ENCODE data around the gene CTRB2.

The CTRB2 gene

GRCh38 chr16:75176926-75177325, 30.0 kb downstream of the CTRB2 start:
- no peak overlapping the region for H3K27ac ChIP-seq
- DNase-seq = no peak
- in situ Hi-C loops (cut with HindIII; ENCODE audit: low pct_ligation_motif_present, low sequenced_read_pairs) = loop anchor here (25.0 kb wide), 1 partner anchor 235 kb away; no protein-coding TSS in a partner anchor
- H3K27me3 ChIP-seq (replicated peaks) = no peaks in the 10 kb centered on the region
- no peaks in the 10 kb centered on the region for H3K36me3 ChIP-seq (replicated peaks)
- no peak overlapping the region for H3K4me3 ChIP-seq (ENCODE audit: low read depth, low read length)
- no peak for TF ChIP-seq CTCF (IDR thresholded peaks at IDR 0.05; ENCODE audit: low read depth, low read length, missing control alignments)

GRCh38 chr16:75175074-75175473, 31.9 kb downstream of the CTRB2 start:
- H3K27ac ChIP-seq = no peak overlapping the region
- TF ChIP-seq CTCF (IDR thresholded peaks at IDR 0.05; ENCODE audit: low read depth, low read length, missing control alignments) = no peak
- H3K4me3 ChIP-seq (ENCODE audit: low read depth, low read length) = no peak overlapping the region
- peaks cover 6% of the 10 kb centered on the region for H3K36me3 ChIP-seq (replicated peaks)
- H3K27me3 ChIP-seq (replicated peaks) = no peaks in the 10 kb centered on the region
- DNase-seq = no peak
- in situ Hi-C loops (cut with HindIII; ENCODE audit: low pct_ligation_motif_present, low sequenced_read_pairs) = loop anchor here (25.0 kb wide), 1 partner anchor 237 kb away; no protein-coding TSS in a partner anchor

GRCh38 chr16:75172578-75172977, 34.4 kb downstream of the CTRB2 start:
- Histone ChIP-seq H3K36me3 (replicated peaks) (peaks cover 31% of the 10 kb centered on the region), H3K27ac (no peak overlapping the region), H3K27me3 (replicated peaks) (no peaks in the 10 kb centered on the region), H3K4me3 (ENCODE audit: low read depth, low read length) (no peak overlapping the region)
- TF ChIP-seq CTCF (IDR thresholded peaks at IDR 0.05; ENCODE audit: low read depth, low read length, missing control alignments) = no peak
- in situ Hi-C loops (cut with HindIII; ENCODE audit: low pct_ligation_motif_present, low sequenced_read_pairs) = no loop called here
- DNase-seq = no peak

- in situ Hi-C loops (cut with HindIII; ENCODE audit: low pct_ligation_motif_present, low sequenced_read_pairs) = no loop called here
- H3K36me3 ChIP-seq (replicated peaks) = peaks cover 43% of the 10 kb centered on the region
- no peak for TF ChIP-seq CTCF (IDR thresholded peaks at IDR 0.05; ENCODE audit: low read depth, low read length, missing control alignments)
- no peak overlapping the region for H3K27ac ChIP-seq
- H3K4me3 ChIP-seq (ENCODE audit: low read depth, low read length) = no peak overlapping the region
- DNase-seq = no peak
- no peaks in the 10 kb centered on the region for H3K27me3 ChIP-seq (replicated peaks)
Observed at GRCh38 chr16:75169899-75170405, 37.0 kb downstream of the CTRB2 start.

GRCh38 chr16:75160386-75160785, 46.6 kb downstream of the CTRB2 start:
- no peak for DNase-seq
- no peak overlapping the region for H3K4me3 ChIP-seq (ENCODE audit: low read depth, low read length)
- TF ChIP-seq CTCF (IDR thresholded peaks at IDR 0.05; ENCODE audit: low read depth, low read length, missing control alignments) = no peak
- H3K27me3 ChIP-seq (replicated peaks) = no peaks in the 10 kb centered on the region
- H3K36me3 ChIP-seq (replicated peaks) = peaks cover 2% of the 10 kb centered on the region
- H3K27ac ChIP-seq = no peak overlapping the region
- in situ Hi-C loops (cut with HindIII; ENCODE audit: low pct_ligation_motif_present, low sequenced_read_pairs) = no loop called here
